22Rv1 (cell line): ENCODE results near the gene RFC4.
"Not testable (repeated sequence)": the region's sequence is repeated elsewhere in the genome, so short reads cannot be mapped to it uniquely, and the experiment has no call there.

Experiments used
- H3K27ac ChIP-seq: fragments of 450-650 bp; 2 replicates; pipeline ENCODE4 v1.5.1; 2017
- CTCF ChIP-seq: fragments of 450-650 bp; IDR thresholded peaks from 2 replicates; pipeline ENCODE4 v1.5.1; 2017; ENCODE audit warnings: mild to moderate bottlenecking
- ZFX ChIP-seq: fragments of 450-650 bp; IDR thresholded peaks from 2 replicates; pipeline ENCODE4 v1.6.1; 2017; ENCODE audit warnings: antibody characterized with exemption, borderline replicate concordance

RFC4 gene

DNA sequence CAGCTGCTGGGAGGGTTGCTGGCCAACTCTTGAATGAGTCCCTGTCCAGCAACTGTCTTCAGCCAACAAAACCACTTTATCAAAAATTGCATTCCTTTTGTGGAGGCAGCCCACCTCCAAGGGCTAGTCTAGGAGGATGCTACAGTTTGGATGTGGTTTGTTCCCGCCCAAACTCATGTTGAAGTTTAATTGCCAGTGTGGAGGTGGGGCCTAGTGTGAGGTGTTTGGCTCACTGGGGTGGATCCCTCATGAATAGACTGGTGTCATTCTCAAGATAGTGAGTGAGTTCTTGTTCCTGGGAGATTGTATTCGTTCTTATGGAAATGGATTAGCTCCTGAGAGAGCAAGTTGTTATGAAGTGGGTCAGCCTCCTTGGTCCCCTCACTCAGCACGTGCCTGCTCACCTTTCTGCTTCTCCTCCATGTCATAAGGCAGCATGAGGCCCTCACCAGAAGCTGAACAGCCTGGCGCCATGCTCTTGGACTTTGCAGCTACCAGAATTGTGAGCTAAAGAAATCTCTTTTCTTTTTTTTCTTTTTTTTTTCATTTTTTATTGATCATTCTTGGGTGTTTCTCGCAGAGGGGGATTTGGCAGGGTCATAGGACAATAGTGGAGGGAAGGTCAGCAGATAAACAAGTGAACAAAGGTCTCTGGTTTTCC is 4.2 kb upstream of the RFC4 start:
- H3K27ac ChIP-seq, result no peak overlapping the region
- TF ChIP-seq CTCF, result no peak
- no peak for TF ChIP-seq ZFX

- no peak for TF ChIP-seq ZFX
- peak overlapping the region; percentile 95 for H3K27ac ChIP-seq
Measured at GRCh38 chr3:186807231-186807630, 949 bp upstream of the RFC4 start.

- H3K27ac ChIP-seq, result not testable (repeated sequence)
Measured at GRCh38 chr3:186803447-186803846, 2.8 kb downstream of the RFC4 start.

- TF ChIP-seq CTCF (no peak), ZFX (no peak)
- no peak overlapping the region for H3K27ac ChIP-seq
Measured at GRCh38 chr3:186802701-186803100, 3.6 kb downstream of the RFC4 start.

GRCh38 chr3:186800285-186800684 is 6.0 kb downstream of the RFC4 start:
- TF ChIP-seq CTCF (no peak), ZFX (no peak)
- 0 out of 2 replicates have a peak overlapping the region, but pooled peaks have one; percentile 12 for H3K27ac ChIP-seq

DNA sequence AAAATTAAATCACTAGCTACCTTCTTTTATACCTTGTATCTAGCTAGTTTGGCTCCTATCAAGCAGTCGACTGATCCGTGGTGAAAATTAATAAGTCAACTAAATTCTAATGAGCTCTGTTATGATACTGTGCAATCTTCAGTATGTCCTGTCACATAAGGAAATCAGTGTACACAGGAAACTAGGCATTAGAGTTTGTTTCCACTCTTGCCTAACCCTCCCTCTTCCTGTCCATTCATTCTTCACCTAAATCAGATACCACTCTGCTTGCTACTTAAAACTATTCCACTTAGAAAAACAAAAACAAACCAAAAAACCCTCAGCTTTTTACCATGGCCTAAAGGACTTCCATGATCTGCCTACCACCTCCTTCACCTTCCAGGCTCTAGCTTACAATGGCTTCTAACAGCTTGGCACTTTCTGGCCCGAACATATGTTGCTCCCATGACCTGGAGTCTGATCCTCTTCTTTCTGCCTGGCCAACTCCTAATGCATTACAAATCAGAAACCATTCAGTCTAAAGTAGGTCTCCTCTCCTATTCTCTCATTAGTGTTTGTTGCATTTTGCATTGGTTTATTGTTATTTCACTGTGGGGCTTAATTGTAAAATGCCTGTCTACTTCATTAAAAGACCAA is 7.9 kb downstream of the RFC4 start:
- no peak overlapping the region for H3K27ac ChIP-seq
- TF ChIP-seq ZFX, result no peak
- TF ChIP-seq CTCF, result no peak

GRCh38 chr3:186790261-186790981 is 15.9 kb downstream of the RFC4 start:
- TF ChIP-seq CTCF (no peak), ZFX (no peak)
- peak overlapping the region; percentile 53 for H3K27ac ChIP-seq

GRCh38 chr3:186789554-186790260 is 16.6 kb downstream of the RFC4 start:
- TF ChIP-seq ZFX (no peak), CTCF (no peak)
- peak overlapping the region; percentile 97 for H3K27ac ChIP-seq
